HUES48 (cell line): ENCODE data around the gene ANK3.

Source experiments
- H3K27ac ChIP-seq: one replicate; pipeline ENCODE4 v1.7.0; 2013; ENCODE audit warnings: low read depth, low read length, inconsistent platforms
- H3K27me3 ChIP-seq: 2 replicates; pipeline ENCODE4 v1.6.1; 2013; ENCODE audit warnings: mild to moderate bottlenecking, low read length; ENCODE audit not compliant: control insufficient read depth, insufficient read depth
- H3K36me3 ChIP-seq: 2 replicates; pipeline ENCODE4 v1.6.1; 2013; ENCODE audit warnings: low read length; ENCODE audit not compliant: control insufficient read depth, insufficient read depth
- H3K4me1 ChIP-seq: 2 replicates; pipeline ENCODE4 v1.6.1; 2013; ENCODE audit warnings: mild to moderate bottlenecking, low read length; ENCODE audit not compliant: control insufficient read depth, insufficient read depth
- H3K4me3 ChIP-seq: 2 replicates; pipeline ENCODE4 v1.5.1; 2013; ENCODE audit warnings: mild to moderate bottlenecking, low read depth, low read length
- H3K9ac ChIP-seq: 2 replicates; pipeline ENCODE4 v1.6.1; 2013; ENCODE audit warnings: mild to moderate bottlenecking, low read depth, low read length, moderate library complexity
- H3K9me3 ChIP-seq: 2 replicates; pipeline ENCODE4 v1.6.1; 2013; ENCODE audit warnings: low read length; ENCODE audit not compliant: control insufficient read depth, insufficient read depth

Gene ANK3

GRCh38 chr10:60323162-60323561 is 66.5 kb downstream of the ANK3 start:
- Histone ChIP-seq H3K36me3 (no peaks in the 10 kb centered on the region), H3K27ac (no peak overlapping the region), H3K27me3 (no peaks in the 10 kb centered on the region)

GRCh38 chr10:60320666-60321065 is 69.0 kb downstream of the ANK3 start:
- Histone ChIP-seq H3K27me3 (no peaks in the 10 kb centered on the region), H3K9me3 (no peaks in the 10 kb centered on the region), H3K27ac (no peak overlapping the region), H3K4me3 (no peak overlapping the region), H3K4me1 (no peaks in the 10 kb centered on the region), H3K36me3 (no peaks in the 10 kb centered on the region), H3K9ac (no peak overlapping the region)

More at GRCh38 chr10:60323162-60323561, 66.5 kb downstream of the ANK3 start:
- H3K9me3 ChIP-seq: no peaks in the 10 kb centered on the region
- H3K4me3 ChIP-seq: no peak overlapping the region
- H3K9ac ChIP-seq: no peak overlapping the region
- H3K4me1 ChIP-seq: 0 out of 2 replicates have a peak, but pooled peaks cover 3% of the 10 kb centered on the region

GRCh38 chr10:60316029-60316428 is 73.6 kb downstream of the ANK3 start:
- no peak overlapping the region for H3K27ac ChIP-seq
- no peaks in the 10 kb centered on the region for H3K36me3 ChIP-seq
- H3K9me3 ChIP-seq: no peaks in the 10 kb centered on the region
- no peak overlapping the region for H3K4me3 ChIP-seq
- H3K9ac ChIP-seq: no peak overlapping the region
- peaks cover 7% of the 10 kb centered on the region; the same call in 1 of the 2 replicates for H3K4me1 ChIP-seq
- no peaks in the 10 kb centered on the region for H3K27me3 ChIP-seq

- Histone ChIP-seq H3K9ac (no peak overlapping the region), H3K36me3 (no peaks in the 10 kb centered on the region), H3K9me3 (no peaks in the 10 kb centered on the region), H3K27ac (no peak overlapping the region), H3K4me1 (peaks cover 7% of the 10 kb centered on the region; the same call in 1 of the 2 replicates), H3K27me3 (no peaks in the 10 kb centered on the region), H3K4me3 (no peak overlapping the region)
These were observed 74.4 kb downstream of the ANK3 start for GRCh38 chr10:60315311-60315710.

GRCh38 chr10:60314069-60314940 is 75.4 kb downstream of the ANK3 start:
- no peak overlapping the region for H3K27ac ChIP-seq
- H3K27me3 ChIP-seq: no peaks in the 10 kb centered on the region

GRCh38 chr10:60313589-60313952 is 76.1 kb downstream of the ANK3 start:
- Histone ChIP-seq H3K27me3 (no peaks in the 10 kb centered on the region), H3K4me3 (no peak overlapping the region), H3K27ac (no peak overlapping the region), H3K4me1 (peaks cover 7% of the 10 kb centered on the region; the same call in 1 of the 2 replicates), H3K9ac (no peak overlapping the region), H3K36me3 (no peaks in the 10 kb centered on the region), H3K9me3 (no peaks in the 10 kb centered on the region)

More at GRCh38 chr10:60314069-60314940, 75.4 kb downstream of the ANK3 start:
- no peaks in the 10 kb centered on the region for H3K36me3 ChIP-seq
- H3K4me1 ChIP-seq: peaks cover 7% of the 10 kb centered on the region; the same call in 1 of the 2 replicates
- H3K4me3 ChIP-seq: no peak overlapping the region
- no peaks in the 10 kb centered on the region for H3K9me3 ChIP-seq
- no peak overlapping the region for H3K9ac ChIP-seq

GRCh38 chr10:60312818-60313588 is 76.7 kb downstream of the ANK3 start:
- H3K27me3 ChIP-seq: no peaks in the 10 kb centered on the region
- peaks cover 7% of the 10 kb centered on the region; the same call in 1 of the 2 replicates for H3K4me1 ChIP-seq
- no peak overlapping the region for H3K27ac ChIP-seq
- H3K9me3 ChIP-seq: no peaks in the 10 kb centered on the region
- H3K36me3 ChIP-seq: no peaks in the 10 kb centered on the region
- no peak overlapping the region for H3K4me3 ChIP-seq
- H3K9ac ChIP-seq: no peak overlapping the region

GRCh38 chr10:60311821-60312220 is 77.9 kb downstream of the ANK3 start:
- H3K4me1 ChIP-seq: peaks cover 7% of the 10 kb centered on the region; the same call in 1 of the 2 replicates
- no peaks in the 10 kb centered on the region for H3K9me3 ChIP-seq
- H3K4me3 ChIP-seq: no peak overlapping the region
- no peak overlapping the region for H3K9ac ChIP-seq
- H3K27me3 ChIP-seq: no peaks in the 10 kb centered on the region
- H3K36me3 ChIP-seq: no peaks in the 10 kb centered on the region
- no peak overlapping the region for H3K27ac ChIP-seq

- no peak overlapping the region for H3K4me3 ChIP-seq
- no peaks in the 10 kb centered on the region for H3K36me3 ChIP-seq
- peaks cover 7% of the 10 kb centered on the region; the same call in 1 of the 2 replicates for H3K4me1 ChIP-seq
- H3K27ac ChIP-seq: no peak overlapping the region
- H3K9me3 ChIP-seq: no peaks in the 10 kb centered on the region
- no peaks in the 10 kb centered on the region for H3K27me3 ChIP-seq
- H3K9ac ChIP-seq: no peak overlapping the region
These were observed 78.9 kb downstream of the ANK3 start for GRCh38 chr10:60310740-60311139.

GRCh38 chr10:60309891-60310290 is 79.8 kb downstream of the ANK3 start:
- Histone ChIP-seq H3K36me3 (no peaks in the 10 kb centered on the region), H3K9me3 (no peaks in the 10 kb centered on the region), H3K4me1 (peaks cover 11% of the 10 kb centered on the region; the same call in 1 of the 2 replicates), H3K4me3 (no peak overlapping the region), H3K27me3 (no peaks in the 10 kb centered on the region), H3K27ac (no peak overlapping the region), H3K9ac (no peak overlapping the region)

GRCh38 chr10:60309371-60309770 is 80.3 kb downstream of the ANK3 start:
- H3K27ac ChIP-seq: no peak overlapping the region
- H3K36me3 ChIP-seq: no peaks in the 10 kb centered on the region
- H3K27me3 ChIP-seq: no peaks in the 10 kb centered on the region
- peaks cover 10% of the 10 kb centered on the region; the same call in 1 of the 2 replicates for H3K4me1 ChIP-seq
- no peak overlapping the region for H3K4me3 ChIP-seq
- H3K9ac ChIP-seq: no peak overlapping the region
- no peaks in the 10 kb centered on the region for H3K9me3 ChIP-seq
